Measurements from ENCODE around the gene MGAT5.

GRCh38 chr2:134429886-134430285 is 176.0 kb downstream of the MGAT5 start:
- TF ChIP-seq POLR2A (IDR thresholded peaks at IDR 0.05) (no peak), CTCF (IDR thresholded peaks at IDR 0.05) (no peak)
